H1 (cell line): ENCODE measurements around the gene CDC14B. TPM values are rescaled to one million over a fixed set of nuclear protein-coding genes. Genes with fewer than 3 reads are reported as not detected.
A peak's percentile ranks its signal among the peaks of the same experiment; 100 is the strongest.

ENCODE experiments used
- EP300 ChIP-seq, 2 experiments: IDR thresholded peaks; 1 replicate in 1 of 2; 2 replicates in 1 of 2; pipeline ENCODE4 v1.6.1; 2011 to 2012; ENCODE audit warnings: low read depth in 2 of 2, low read length in 2 of 2, mild to moderate bottlenecking in 2 of 2, borderline replicate concordance in 1 of 2, inconsistent platforms in 1 of 2, moderate library complexity in 1 of 2
- HDAC6 ChIP-seq: IDR thresholded peaks from one replicate; pipeline ENCODE4 v1.7.1; 2012; ENCODE audit warnings: low read depth, mild to moderate bottlenecking, inconsistent platforms, low read length, moderate library complexity
- JUND ChIP-seq: IDR thresholded peaks from 2 replicates; pipeline ENCODE4 v1.6.1; 2011; ENCODE audit warnings: mild to moderate bottlenecking, improper control_type of control experiment, low read length
- KDM1A ChIP-seq: fragments of 200-600, 300-600 bp; sonication (generic); IDR thresholded peaks from 2 replicates; pipeline ENCODE4 v1.7.1; 2016; ENCODE audit warnings: mild to moderate bottlenecking, low read length, borderline replicate concordance
- KDM4A ChIP-seq: IDR thresholded peaks from one replicate; pipeline ENCODE4 v1.7.1; 2012; ENCODE audit warnings: low read depth, mild to moderate bottlenecking, moderate library complexity, low read length, inconsistent platforms; ENCODE audit not compliant: severe bottlenecking
- MAFK ChIP-seq: IDR thresholded peaks from 2 replicates; pipeline ENCODE4 v1.6.1; 2012; ENCODE audit warnings: low read depth, mild to moderate bottlenecking, improper control_type of control experiment, low read length
- RXRA ChIP-seq: IDR thresholded peaks from 2 replicates; pipeline ENCODE4 v1.6.1; 2011; ENCODE audit warnings: low read depth, mild to moderate bottlenecking, low read length, moderate library complexity; ENCODE audit not compliant: insufficient read depth
- SIN3A ChIP-seq, 2 experiments: IDR thresholded peaks in 1 of 2; conservative IDR thresholded peaks in 1 of 2; 2 replicates each; pipeline ENCODE4 v1.6.1; 2011 to 2012; ENCODE audit warnings: low read length in 2 of 2, improper control_type of control experiment in 1 of 2, low read depth in 1 of 2, mild to moderate bottlenecking in 1 of 2
- SP2 ChIP-seq: IDR thresholded peaks from 2 replicates; pipeline ENCODE4 v1.6.1; 2012; ENCODE audit warnings: mild to moderate bottlenecking, low read length, inconsistent platforms
- TCF12 ChIP-seq: IDR thresholded peaks from 2 replicates; pipeline ENCODE4 v1.6.1; 2011; ENCODE audit warnings: low read depth, mild to moderate bottlenecking, low read length
- YY1 ChIP-seq: IDR thresholded peaks from 2 replicates; pipeline ENCODE4 v1.6.1; 2011; ENCODE audit warnings: low read depth, mild to moderate bottlenecking, low read length
- polyA plus RNA-seq, 7 experiments: library from polyadenylated mRNA; depleted of rRNA in 3 of 7; stranded (reverse) in 5 of 7; unstranded in 2 of 7; fragments of >200 nt in 5 of 7; fragments of 200-250 nt in 2 of 7; gene quantifications; 1 replicate in 5 of 7; 2 replicates in 1 of 7; 4 replicates in 1 of 7; pipeline versions ENCODE4 v1.2.1 to v1.2.3, GENCODE V29; 2011 to 2013; ENCODE audit warnings: missing spikeins in 2 of 7, mixed read lengths in 2 of 7
- total RNA-seq: library from RNA; stranded (reverse); fragmentation: NEBNext Ultra II Directional; extraction: Animal tissue kit (Norgen Biotek cat#: 25700); gene quantifications from 2 replicates; pipeline ENCODE4 v1.2.1, GENCODE V29; 2021

The CDC14B gene
- total and polyA plus RNA-seq, 2 of the 8 experiments (the other 6 are each of a cell fraction or from before 2014, with no cell fraction given) = 17.2 to 44.6 TPM

DNA sequence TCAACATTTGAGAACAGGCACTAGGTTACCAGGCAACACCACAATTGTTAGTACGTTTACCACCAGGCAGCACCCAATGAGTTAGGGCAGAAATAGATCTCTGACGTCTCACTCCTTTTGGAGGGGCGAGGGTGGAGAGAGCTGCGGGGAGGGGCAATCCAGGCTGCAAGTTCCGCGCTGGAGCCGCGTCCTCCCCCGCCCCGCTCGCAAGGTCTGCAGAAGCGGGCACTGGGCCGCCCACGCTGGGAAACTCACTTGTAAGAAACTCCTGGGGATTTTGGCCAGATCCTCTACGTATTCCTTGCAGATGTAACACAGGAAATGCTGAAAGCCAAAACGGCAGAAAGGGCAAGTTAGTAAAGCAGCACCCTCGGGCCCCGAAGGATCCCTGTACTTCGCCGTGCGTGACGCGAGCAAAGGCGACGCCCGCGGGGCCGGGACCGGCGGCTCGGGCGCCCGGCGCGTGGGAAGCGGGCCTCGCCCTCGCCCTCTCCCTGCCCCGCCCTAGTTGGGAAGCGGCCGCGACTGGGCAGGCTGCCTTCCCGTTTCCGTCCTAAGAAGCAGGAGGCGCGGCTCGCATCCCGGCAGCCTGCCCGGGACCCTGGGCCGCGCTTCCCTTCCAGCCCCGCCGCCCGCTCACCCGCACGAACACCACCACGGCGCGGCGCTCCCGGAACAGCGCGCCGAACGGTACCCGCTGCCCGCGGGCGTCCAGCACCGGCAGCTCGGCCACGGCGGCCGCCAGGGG is 35.0 kb upstream of the CDC14B start (continued):
- TF ChIP-seq YY1 (no peak), RXRA (no peak), KDM4A (peak; percentile 76), EP300 (IDR thresholded peaks at IDR 0.05; ENCODE audit: borderline replicate concordance in 1 of 2, low read depth in 2 of 2, low read length in 2 of 2) (no peak), MAFK (no peak), KDM1A (no peak), HDAC6 (no peak), JUND (no peak), TCF12 (no peak), SP2 (no peak), SIN3A (conservative IDR thresholded peaks at IDR 0.05 in 1 of 2, IDR thresholded peaks at IDR 0.05 in 1 of 2; ENCODE audit: low read depth in 1 of 2, low read length in 2 of 2) (no peak)
